ENCODE results near the gene SLC37A2.

The SLC37A2 gene

DNA sequence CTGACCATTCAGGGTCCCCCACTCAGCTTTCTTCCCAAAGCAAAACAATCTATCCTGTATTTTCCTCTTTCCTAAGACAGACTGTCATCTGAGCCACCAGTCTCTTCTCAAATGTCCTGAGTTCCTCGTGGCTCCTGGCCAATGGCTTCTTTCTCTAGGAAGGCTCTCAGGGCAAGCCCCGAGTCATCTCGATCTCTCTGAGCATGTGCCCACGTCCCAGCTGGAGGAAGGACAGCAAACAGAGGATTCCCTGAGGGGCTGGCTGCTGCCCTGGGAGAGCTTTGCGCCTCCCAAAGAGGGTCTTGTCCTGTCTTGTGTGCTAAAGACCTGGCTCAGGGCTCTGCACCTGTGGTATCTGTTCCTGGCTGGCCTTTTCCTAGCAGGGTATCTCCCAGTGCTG is 8.3 kb downstream of the SLC37A2 start:
- no peak for DNase-seq (ENCODE audit: low read depth, low spot score)

DNA sequence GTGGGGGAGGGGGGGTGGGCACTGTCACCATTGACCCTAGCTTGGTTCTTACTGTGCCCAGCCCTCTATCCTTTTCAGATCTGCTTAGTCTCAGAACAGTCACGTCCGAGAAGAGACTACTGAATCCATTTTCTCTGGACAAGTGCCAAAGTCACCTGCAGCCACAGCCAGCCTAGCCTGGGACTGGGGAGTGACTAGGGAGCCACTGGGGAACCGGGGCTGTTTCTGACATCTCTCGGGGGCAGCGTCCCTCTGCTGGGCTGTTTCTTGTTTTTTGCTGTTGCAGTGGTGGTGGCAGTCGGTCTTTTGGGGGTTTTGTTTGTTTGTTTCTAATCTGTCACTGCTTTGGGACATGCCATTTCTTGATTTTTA is 8.7 kb downstream of the SLC37A2 start:
- DNase-seq (ENCODE audit: low read depth, low spot score), result no peak

DNA sequence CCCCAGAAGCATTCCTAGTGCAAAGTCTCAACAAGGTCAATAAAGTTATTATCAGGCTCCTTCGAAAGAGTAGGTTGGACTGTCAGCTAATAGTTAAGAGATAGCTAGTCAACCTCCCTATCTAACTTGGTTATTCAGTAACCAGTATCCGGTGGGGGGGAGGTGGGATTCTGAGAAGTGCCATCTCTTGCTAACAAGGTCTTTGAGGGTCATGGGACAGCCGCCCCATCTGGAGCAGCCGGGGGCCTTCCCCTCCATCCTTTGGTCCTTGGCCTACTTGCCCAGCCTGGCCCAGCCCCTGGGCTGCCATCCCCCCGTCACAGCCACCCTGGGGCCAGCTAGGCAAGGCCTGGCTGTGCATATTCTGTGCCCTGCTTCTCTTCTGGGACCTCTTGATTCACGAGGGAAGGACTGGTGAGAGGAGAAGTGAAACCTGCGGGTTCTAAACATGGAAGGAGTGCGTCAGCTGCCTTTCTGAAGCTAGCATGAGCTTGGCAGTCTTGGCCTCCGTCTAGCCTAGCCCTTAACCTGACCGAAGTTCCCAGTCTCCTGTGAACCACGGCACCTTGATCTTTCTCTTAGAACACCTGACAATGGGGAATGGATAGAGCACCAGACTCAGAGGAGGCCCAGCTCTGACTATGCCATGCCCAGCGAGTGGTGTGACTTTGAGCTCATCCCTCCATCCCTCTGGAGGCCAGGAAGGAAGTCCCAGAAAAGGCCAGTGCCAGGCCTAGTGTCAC is 9.3 kb downstream of the SLC37A2 start:
- no peak for DNase-seq (ENCODE audit: low read depth, low spot score)

DNA sequence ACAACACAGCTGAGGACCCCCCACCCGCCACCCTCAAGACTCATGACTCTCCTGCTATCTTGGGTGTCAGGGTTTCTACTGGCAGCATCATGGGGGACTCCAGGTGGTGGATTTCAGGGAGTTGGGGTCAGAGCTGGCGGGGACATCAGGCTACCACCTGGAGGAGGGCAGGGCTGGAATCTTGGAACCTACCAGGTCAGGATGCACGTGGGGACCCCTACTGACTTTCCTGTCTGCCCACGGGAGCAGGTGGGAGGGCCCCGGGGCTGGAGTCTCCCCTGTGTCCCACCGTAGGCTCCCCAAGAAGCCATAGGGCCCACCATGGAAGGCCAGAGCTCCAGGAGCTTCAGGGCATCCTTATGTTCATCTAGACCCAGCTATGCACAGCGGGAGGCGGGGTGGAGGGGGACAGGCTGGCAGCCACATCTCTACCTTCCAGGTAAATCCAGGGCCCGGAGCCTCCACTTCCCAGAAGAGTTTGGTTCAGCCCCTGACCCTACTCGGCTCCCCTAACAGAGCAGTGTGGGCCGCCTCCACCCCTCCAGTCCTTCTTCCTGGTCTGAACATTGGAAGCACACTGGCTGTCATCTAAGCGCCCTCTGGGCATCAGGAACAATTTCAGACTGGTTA is 10.0 kb downstream of the SLC37A2 start:
- no peak for DNase-seq (ENCODE audit: low read depth, low spot score)

DNA sequence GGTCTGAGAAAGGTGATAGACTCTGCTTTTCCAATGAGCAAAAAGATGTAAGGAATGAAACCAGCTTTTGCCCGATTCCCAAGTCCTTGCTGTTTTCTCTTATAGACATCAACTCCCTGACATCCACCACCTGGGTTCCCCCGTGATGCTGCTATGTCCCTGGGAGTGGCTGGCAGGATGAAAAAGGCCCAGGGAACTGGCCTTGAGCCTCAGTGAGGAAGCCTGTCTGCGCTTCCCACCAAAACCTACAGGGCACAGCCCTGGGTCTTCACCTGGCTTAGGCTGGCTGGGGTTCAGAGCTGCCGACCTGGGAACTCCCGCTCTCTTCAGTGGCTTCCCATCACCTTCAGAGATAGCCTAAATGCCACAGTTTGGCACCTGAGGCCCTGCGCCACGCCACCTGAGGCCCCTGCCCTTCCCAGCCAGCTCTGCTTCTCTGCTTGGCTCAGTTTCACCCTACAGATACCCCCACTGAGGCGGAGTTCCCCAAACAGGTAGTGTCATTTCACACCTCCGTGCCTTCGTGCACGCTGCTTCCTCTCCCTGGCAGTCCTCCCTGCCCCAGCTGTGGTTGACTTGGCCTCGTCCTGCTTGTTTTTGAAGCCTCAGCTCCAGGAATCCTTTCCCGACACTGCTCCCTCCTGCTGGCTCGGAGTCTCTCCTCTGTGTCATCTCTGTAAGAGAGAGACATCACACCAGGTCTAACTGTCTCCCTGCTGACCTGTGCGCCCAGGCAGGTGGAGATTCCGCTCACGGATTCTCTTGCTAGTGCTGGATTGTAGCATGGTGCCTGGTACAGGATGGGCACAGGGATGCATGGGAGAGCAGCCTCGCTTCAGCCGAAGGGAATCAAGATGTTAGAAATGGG is 10.7 kb downstream of the SLC37A2 start:
- no peak for DNase-seq (ENCODE audit: low read depth, low spot score)

DNA sequence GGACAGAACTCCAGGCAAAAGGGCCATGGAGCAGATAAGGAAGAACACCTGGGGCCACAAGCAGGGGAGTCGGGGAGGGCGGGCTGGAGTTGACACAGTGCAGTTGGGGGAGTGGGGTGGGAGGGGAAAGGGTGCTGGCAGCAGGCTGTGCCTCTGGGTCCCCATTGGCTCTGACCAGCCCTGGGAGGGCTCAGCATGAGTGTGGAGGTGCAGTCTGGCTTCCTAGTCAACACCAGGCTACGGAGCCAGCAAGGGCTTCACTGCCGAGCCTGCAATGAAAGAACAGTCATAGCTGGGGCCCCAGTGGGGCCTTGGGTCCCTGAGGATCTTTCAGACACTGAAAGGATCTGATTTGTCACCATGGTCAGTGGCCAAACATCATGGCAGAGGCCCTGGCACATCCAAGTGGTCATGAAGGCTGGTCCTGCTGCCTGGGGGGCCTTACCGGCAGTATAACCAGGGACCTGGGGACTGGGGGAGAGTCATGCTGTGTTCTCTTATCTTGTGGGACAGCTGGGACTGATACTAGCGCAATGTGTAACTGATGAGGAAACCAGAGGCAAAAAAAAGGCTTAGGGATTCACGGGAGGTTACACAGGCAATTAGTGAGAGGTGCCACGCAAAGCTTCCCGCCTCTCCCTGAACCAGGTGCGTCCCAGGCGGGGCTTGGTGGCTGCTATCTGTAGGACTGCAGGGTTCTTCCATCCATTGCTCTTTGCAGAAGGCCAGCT is 11.6 kb downstream of the SLC37A2 start:
- DNase-seq (ENCODE audit: low read depth, low spot score), result no peak

DNA sequence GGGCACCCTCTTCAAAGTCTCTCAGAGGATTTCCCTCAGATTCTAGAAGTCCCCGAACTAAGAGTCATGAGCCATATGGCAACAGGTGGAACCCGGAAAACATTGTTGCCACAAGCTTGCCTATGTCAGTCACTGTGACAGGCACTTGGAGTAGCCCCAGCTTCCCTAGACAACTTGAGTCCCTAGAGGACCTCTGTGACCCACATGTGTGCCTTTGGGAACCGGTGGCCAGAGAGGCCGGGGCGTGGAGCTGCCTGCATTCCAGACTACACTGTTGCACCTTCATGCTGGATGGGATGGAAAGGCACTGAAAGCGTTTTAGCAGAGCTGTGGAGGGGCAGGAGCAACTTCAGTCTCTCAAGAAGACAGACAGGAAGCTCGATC is 12.1 kb downstream of the SLC37A2 start:
- DNase-seq (ENCODE audit: low read depth, low spot score), result no peak

DNA sequence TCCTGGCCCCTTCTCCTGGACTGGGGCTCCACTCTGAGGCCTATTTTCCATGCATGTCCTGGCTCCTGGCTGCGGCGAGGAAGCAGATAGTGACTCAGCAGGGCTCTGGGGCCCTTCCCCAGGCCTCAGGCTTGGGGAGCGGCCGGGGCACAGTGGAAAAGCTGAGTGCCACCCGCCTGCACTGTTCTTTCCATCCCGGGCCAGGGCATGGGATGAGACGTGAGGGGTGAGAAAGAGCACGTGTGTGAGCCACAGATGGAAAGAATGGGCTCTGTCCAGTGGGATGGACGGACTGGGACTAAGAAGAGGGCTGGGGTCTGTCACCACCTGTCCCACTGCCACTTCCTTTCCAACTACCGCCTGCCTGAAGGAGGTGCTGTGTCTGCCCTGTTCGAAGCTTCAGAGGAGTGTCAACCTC is 12.8 kb downstream of the SLC37A2 start:
- no peak for DNase-seq (ENCODE audit: low read depth, low spot score)

DNA sequence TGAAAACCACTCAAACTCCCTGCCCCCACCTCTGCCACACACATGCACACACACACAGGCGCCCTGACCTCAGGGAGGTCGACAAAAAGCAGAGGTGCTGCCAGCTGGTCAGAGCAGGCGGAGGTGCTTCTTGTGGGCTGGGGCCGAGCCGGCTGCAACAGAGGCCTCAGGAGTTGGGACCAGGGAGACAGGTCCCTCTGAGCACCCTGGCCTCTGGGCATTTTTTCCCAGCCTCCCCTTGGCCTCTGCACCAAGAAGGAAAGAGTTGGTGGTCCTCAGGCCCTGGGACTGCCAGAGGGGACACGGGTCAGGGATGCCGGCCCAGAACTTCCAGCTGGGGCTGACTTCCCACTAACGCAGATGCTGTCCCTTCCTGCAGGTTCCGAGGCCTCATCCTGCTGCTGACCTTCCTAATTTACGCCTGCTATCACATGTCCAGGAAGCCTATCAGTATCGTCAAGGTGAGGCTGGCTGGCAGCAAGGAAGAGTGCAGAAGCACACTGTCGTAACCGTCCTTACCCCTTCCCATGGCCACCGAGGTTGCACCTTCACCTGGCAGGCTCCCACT is 13.4 kb downstream of the SLC37A2 start:
- no peak for DNase-seq (ENCODE audit: low read depth, low spot score)

DNA sequence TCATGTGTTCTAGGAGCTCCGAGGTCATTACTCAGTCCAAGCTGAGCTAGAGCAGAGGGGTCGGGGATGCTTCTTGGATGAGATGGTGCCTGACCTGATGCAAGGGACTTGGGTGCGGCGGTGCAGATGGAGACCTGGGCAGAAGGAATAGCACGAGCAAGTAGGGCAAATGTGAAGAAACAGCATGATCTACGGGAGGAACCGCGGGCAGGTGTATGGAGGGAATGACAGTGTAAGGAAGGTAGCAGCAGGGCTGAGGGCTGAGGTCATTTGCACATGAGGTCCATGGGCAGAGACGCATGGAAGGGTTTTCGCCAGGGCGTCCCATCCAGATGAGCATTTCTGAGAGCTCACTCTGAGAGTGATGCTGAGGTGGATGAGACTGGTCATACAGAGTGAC is 14.9 kb downstream of the SLC37A2 start:
- no peak for DNase-seq (ENCODE audit: low read depth, low spot score)

DNA sequence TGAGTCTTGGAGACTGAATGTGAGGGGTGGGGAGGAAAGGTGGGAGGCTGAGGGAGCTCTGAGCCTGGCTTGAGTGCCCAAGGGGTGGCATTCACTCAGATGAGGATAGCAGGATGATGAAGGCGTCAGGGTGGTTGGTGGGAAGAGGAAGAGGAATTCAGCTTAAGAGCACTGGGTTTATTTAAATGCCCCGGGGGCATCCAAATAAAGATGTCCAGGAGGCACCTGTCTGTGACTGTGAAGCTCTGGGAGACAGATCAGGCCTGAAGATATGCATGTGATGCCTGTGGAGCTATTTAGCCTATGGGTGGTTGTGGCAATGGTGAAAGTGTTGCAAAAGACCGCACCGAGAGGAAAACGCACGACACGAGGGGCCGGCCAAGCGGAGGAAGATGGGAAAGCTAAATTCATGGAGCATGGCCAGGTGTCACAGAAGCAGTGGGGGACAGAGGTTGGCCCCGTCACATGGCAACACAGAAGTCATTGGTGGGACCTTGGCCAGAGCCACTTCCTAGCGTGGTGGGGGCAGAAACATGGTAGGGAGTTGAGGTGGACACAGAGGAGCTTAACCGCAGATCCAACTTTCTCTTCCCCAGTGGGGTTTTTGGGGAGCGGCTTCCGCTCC is 15.5 kb downstream of the SLC37A2 start:
- no peak for DNase-seq (ENCODE audit: low read depth, low spot score)

DNA sequence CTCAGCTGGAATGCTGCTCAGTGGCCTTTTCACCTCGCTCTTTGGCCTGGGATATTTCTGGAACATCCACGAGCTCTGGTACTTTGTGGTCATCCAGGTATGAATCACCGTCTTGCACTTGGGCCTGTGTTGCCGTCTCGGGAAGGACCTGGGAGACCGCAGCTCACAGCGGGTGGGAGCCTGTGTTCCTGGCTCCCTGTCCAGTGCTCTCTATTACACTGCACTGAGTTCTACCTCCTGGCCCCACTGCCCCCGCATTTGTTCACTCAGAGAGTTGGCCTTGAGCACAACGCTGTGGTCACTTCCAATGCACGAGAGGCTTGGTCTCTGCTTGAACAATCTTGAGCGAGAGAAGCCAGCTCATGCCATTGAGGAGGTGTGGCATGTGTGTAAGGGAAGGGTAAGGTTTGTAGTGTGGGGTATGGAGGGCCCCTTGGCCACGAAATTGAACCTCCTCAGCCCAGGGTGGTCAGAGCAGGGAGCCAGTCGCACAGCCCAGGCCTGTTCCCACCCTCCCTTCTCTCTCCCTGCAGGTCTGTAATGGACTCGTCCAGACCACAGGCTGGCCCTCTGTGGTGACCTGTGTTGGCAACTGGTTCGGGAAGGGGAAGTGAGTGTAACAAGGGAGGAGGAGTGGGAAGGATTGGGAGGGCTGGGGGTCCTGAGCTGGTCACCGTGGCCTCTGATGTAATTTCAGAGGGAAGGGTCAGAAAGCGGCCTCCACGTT is 16.2 kb downstream of the SLC37A2 start:
- no peak for DNase-seq (ENCODE audit: low read depth, low spot score)

DNA sequence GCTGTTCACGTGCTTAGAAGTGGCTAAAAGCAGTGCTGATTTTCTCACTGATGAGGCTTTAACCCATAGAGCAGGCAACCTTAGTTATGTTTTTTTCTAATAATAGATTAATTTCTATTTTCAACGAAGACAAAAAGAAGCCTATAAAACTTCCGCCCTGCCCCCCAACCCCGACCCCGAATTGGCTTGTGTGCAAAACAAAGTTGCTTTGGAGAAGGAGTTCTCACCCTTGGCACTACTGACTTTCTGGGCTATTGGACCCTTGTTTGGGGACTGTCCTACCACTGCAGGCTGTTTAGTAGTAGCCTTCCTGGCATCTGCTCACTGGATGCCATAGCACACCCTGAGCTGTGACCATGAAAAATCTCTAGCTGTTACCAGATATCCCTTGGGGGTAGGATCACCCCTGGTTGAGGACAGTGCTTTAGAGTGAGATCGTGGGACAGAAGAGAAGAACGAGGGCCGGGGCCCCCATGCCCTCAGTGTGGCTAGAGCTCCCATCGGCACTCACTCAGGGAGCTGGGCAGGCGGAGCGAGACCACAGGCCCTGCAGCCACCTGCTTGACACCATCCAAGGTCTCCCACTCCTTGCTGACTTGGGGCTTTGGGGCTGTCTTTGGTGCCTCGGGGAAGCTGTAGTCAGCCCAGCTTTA is 16.9 kb downstream of the SLC37A2 start:
- DNase-seq (ENCODE audit: low read depth, low spot score), result no peak

DNA sequence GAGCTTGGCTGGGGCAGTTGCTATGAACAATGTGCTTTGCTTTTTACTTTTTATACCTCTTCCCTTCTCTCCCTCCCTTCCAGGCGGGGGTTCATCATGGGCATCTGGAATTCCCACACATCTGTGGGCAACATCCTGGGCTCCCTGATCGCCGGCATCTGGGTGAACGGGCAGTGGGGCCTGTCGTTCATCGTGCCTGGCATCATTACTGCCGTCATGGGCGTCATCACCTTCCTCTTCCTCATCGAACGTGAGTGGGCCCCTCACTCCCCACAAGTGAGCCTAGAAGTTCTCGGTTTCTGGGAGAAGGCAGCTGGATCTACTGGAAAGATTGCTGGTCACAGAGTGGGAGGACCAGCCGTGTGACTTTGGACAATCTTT is 17.4 kb downstream of the SLC37A2 start:
- DNase-seq (ENCODE audit: low read depth, low spot score), result no peak

DNA sequence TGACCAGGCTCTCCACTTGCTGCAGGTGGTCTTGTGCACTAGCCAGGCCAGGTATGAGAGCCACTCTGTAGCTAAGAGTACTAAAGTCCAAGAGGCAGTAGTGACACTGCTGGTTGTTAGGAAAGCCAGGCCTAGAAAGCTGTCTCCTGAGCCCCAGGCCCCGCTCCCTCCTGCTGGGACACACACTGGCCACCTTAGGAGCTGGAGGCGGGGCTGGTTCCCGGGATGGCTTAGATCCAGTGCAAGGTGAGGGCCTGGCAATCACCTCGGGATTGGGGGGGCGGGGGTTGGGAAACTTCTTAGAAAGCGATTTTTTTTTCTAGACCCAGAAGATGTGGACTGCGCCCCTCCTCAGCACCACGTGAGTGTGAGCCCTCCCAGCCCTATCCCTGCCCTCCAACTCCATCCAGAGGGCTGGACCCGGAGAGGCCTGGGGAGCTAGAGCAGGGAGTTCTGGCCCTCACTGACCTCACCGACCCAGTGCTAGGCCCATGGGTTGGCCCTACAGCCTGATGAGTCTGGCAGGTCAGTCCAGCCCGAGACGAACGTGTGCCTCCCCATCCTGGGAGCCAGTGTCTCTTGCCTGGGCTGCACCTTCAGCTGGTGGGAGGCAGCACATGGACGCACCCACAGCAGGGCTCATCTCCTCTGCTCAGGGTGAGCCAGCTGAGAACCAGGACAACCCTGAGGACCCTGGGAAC is 18.1 kb downstream of the SLC37A2 start:
- DNase-seq (ENCODE audit: low read depth, low spot score), result no peak

DNA sequence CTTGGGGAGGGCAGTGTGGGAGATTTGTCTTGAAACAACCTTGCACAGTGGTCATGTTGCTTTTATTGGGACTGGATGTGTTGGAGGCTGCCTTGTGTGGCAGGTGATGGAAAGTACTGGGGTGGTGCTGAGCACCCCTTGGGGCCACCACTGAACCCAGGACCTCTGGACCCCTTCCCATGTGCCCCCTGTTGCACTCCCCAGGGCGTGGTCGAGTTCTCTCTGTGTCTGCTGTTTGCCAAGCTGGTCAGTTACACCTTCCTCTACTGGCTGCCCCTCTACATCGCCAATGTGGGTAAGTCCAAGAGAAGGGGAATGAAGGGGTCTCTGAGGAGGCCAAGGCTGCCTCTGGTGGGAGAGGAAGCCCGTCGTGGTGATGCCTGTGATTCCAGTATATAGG is 18.9 kb downstream of the SLC37A2 start:
- no peak for DNase-seq (ENCODE audit: low read depth, low spot score)

DNA sequence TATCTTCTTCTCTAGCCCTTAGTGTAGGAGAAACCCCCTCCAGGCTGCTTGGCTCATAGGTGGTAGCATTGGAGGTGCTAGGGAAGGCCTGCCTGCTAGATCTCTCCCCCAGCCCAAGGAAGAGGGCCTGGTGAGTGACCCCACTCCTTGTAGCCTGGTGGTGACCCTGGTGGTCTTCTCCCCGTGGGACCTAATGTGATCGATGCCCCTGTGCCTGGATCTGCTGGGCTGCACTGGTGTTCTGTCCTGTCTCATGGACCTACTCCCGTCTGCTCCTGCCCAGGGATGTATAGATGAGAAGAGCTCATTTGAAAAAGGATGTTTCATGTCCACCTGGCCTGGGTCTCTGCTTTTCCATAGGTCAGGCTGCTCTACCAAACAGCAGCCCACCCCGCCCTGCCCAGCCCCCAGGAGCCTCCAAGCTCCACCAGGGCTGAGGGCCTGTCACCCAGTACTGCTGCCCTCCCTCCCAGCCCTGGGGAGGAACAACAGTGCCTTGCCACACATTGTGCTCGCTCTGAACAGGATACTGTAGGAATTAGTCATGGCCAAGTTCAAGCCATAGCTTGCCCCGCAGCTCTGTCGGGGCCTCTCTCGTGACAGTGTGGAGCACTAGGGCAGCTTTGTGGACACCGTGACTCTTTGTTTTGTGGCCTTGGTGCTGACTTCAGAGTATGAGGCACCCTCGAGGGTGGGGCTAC is 19.7 kb downstream of the SLC37A2 start:
- peak; percentile 29 for DNase-seq (ENCODE audit: low read depth, low spot score)

DNA sequence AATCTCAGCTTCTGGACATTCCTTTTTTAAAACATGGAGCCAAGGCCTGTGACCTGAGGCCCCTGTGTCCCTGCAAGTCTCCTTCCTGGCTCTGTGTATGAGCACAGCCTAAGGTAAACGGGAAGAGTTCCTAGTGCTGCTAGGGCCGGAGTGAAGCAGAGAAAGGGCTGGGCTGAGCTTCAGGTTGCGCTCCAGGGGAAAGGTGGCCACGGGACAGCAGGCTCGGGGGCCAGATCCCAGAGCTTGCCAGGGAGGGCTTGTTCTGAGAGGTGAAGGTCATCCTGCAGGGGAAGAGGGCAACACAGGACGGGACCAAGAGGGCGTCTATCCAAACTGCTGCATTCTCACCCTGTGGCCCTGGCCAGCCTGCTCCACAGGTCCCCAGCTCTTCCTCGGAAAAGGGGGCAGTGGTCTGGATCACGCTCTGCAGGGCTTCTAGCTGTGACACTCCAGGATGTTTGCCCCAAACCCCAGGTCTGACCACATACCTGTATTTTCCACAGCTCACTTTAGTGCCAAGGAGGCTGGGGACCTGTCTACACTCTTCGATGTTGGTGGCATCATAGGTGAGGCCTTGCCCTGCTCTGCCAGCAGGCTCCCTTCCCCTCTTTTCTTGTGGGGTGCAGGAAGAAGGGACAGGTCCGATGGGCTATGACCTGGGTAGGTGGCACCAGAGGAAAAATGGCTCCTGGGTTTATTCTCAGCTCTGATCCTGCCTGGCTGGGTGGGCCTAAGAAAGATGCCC is 20.4 kb downstream of the SLC37A2 start:
- DNase-seq (ENCODE audit: low read depth, low spot score), result no peak
